Activated CD8-positive, alpha-beta T cell treated with anti-CD3 and anti-CD28 coated beads, Interleukin-2, amount 10 ng/mL, durations not matched to agents 7 days and 5 days (primary cell): ENCODE measurements around the gene ESRRA. TPM values are rescaled to one million over a fixed set of nuclear protein-coding genes. Genes with fewer than 3 reads are reported as not detected.

Source experiments
- ATAC-seq: fragments of 150-1000 bp; cut with Tn5 transposase; one replicate; pipeline ENCODE4 v1.10.0; 2021; ENCODE audit warnings: moderate library complexity
- CTCF ChIA-PET: fragments of 350-600 bp; sonication (Branson Sonifier 250); formaldehyde crosslinking; loops from one replicate; lab custom pipeline; 2021; ENCODE audit warnings: antibody characterized with exemption; lab: Charles Lee
- POLR2A ChIA-PET: fragments of 350-600 bp; sonication (Branson Sonifier 250); formaldehyde crosslinking; loops from one replicate; lab custom pipeline; 2021; ENCODE audit warnings: antibody characterized with exemption; lab: Charles Lee
- DNase-seq: peaks from one replicate; pipeline ENCODE4 v3.0.0-alpha.2; 2020
- H3K27ac Mint-ChIP-seq: one replicate; pipeline ENCODE4 v1.8.0; 2021; ENCODE audit warnings: mild to moderate bottlenecking, mixed read lengths
- H3K27me3 Mint-ChIP-seq: one replicate; pipeline ENCODE4 v1.8.0; 2021; ENCODE audit warnings: low read depth, mixed read lengths
- H3K36me3 Mint-ChIP-seq: one replicate; pipeline ENCODE4 v1.8.0; 2021; ENCODE audit warnings: low read depth, mixed read lengths
- H3K4me1 Mint-ChIP-seq: one replicate; pipeline ENCODE4 v1.8.0; 2021; ENCODE audit warnings: low read depth, mixed read lengths
- H3K4me3 Mint-ChIP-seq: one replicate; pipeline ENCODE4 v1.8.0; 2021; ENCODE audit warnings: mild to moderate bottlenecking, mixed read lengths
- H3K9me3 Mint-ChIP-seq: one replicate; pipeline ENCODE4 v1.8.0; 2022; ENCODE audit warnings: mixed read lengths; ENCODE audit not compliant: insufficient read depth
- total RNA-seq, 2 experiments: library from RNA; stranded (reverse); gene quantifications; one replicate each; pipeline ENCODE4 v1.2.3, GENCODE V29; 2021

Gene ESRRA
- total RNA-seq, 2 experiments from 2014 or later: 42.7 to 43.2 TPM

DNA sequence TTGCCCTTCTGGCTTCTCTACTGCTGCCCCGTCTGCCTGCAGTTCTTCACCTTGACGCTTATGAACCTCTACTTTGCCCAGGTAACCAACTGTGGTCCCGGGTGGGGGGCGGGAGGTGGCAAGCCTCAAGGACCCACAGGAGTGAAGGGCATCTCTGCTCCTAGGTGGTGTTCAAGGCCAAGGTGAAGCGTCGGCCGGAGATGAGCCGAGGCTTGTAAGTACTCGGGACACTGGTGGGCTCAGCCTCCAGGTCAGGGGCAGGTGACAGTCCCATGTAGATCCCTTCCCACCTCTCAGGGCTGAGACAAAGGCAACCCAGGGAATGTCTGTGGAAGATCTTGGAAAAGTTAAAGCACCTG is 18.5 kb upstream of the ESRRA start:
- no peak for DNase-seq
- no peak for ATAC-seq
- ChIA-PET CTCF (interaction anchor here (4.2 to 8.6 kb wide), 2 partner anchors 16 to 82 kb away, joined by 23 to 118 read pairs; partner anchors contain the start of genes CATSPERZ, ESRRA and FERMT3), POLR2A (interaction anchor here (0.9 to 7.8 kb wide), 2 partner anchors 17 to 30 kb away, joined by 3 to 79 read pairs; partner anchors contain the start of gene TRMT112)
- H3K27ac Mint-ChIP-seq: peak overlapping the region; percentile 78
- peak overlapping the region; percentile 75 for H3K4me3 Mint-ChIP-seq
- no peaks in the 10 kb centered on the region for H3K9me3 Mint-ChIP-seq
- peaks cover 26% of the 10 kb centered on the region for H3K4me1 Mint-ChIP-seq
- H3K36me3 Mint-ChIP-seq: peaks cover 9% of the 10 kb centered on the region
- peaks cover 12% of the 10 kb centered on the region for H3K27me3 Mint-ChIP-seq

- no peak for DNase-seq
- Mint-ChIP-seq H3K9me3 (no peaks in the 10 kb centered on the region), H3K27ac (no peak overlapping the region), H3K27me3 (peaks cover 17% of the 10 kb centered on the region), H3K4me3 (no peak overlapping the region), H3K4me1 (peaks cover 28% of the 10 kb centered on the region), H3K36me3 (peaks cover 5% of the 10 kb centered on the region)
- ChIA-PET POLR2A (no interaction called here), CTCF (interaction anchor here (1.1 to 8.6 kb wide), 3 partner anchors 15 to 83 kb away, joined by 3 to 118 read pairs (median 23); partner anchors contain the start of genes CATSPERZ, ESRRA and FERMT3)
- ATAC-seq: no peak
Measured at GRCh38 chr11:64287676-64288352, 17.5 kb upstream of the ESRRA start.

DNA sequence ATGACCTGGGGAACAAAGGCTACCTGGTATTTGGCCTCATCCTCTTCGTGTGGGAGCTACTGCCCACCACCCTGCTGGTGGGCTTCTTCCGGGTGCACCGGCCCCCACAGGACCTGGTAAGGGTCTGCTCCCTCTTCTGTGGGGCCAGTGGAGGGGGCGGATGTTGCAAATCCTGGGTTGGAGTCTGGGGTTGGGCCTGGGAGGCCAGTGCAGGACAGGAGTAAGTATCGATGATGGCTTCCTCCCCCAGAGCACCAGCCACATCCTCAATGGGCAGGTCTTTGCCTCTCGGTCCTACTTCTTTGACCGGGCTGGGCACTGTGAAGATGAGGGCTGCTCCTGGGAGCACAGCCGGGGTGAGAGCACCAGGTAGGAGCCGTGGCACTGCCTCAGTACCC is 17.0 kb upstream of the ESRRA start:
- no peak overlapping the region for H3K4me3 Mint-ChIP-seq
- H3K4me1 Mint-ChIP-seq: peaks cover 28% of the 10 kb centered on the region
- H3K36me3 Mint-ChIP-seq: peaks cover 2% of the 10 kb centered on the region
- no peak for ATAC-seq
- ChIA-PET POLR2A (no interaction called here), CTCF (interaction anchor here (1.1 to 8.6 kb wide), 2 partner anchors 14 to 54 kb away, joined by 3 to 118 read pairs; partner anchors contain the start of genes CATSPERZ and ESRRA)
- H3K9me3 Mint-ChIP-seq: no peaks in the 10 kb centered on the region
- H3K27ac Mint-ChIP-seq: no peak overlapping the region
- DNase-seq: no peak
- H3K27me3 Mint-ChIP-seq: peaks cover 22% of the 10 kb centered on the region

DNA sequence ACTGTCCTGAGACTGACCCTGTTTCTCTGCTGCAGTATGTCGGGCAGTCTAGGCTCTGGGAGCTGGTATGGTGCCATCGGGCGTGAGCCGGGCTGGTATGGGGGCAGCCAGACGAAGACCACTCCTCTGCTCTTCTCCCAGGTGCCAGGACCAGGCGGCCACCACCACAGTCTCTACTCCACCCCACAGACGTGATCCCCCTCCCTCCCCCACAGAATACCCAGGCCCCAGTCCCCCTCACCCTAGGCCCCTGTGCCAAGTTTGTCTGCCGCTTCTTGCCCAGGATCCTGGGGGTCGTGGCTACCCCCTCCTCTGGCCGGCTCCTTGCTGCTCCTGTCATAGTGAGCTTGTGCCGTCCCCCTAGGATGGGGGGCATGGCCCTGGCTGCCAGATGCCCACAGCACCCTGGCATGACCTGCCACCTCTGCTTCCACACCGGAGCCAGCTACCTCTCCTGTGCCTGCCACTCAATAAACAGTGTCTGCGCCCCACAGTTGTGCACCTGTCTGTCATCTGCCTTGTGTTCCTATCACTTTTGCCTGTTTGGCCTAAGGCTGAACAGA is 16.2 kb upstream of the ESRRA start:
- ChIA-PET POLR2A (interaction anchor here (1.2 kb wide), 1 partner anchor 1503 kb away, joined by 3 read pairs; no protein-coding TSS in a partner anchor), CTCF (interaction anchor here (1.1 to 8.6 kb wide), 3 partner anchors 14 to 85 kb away, joined by 3 to 118 read pairs (median 7); partner anchors contain the start of genes CATSPERZ and ESRRA)
- Mint-ChIP-seq H3K27me3 (peaks cover 30% of the 10 kb centered on the region), H3K4me3 (no peak overlapping the region), H3K9me3 (no peaks in the 10 kb centered on the region), H3K4me1 (peaks cover 24% of the 10 kb centered on the region), H3K27ac (no peak overlapping the region), H3K36me3 (peaks cover 2% of the 10 kb centered on the region)
- no peak for ATAC-seq
- no peak for DNase-seq

DNA sequence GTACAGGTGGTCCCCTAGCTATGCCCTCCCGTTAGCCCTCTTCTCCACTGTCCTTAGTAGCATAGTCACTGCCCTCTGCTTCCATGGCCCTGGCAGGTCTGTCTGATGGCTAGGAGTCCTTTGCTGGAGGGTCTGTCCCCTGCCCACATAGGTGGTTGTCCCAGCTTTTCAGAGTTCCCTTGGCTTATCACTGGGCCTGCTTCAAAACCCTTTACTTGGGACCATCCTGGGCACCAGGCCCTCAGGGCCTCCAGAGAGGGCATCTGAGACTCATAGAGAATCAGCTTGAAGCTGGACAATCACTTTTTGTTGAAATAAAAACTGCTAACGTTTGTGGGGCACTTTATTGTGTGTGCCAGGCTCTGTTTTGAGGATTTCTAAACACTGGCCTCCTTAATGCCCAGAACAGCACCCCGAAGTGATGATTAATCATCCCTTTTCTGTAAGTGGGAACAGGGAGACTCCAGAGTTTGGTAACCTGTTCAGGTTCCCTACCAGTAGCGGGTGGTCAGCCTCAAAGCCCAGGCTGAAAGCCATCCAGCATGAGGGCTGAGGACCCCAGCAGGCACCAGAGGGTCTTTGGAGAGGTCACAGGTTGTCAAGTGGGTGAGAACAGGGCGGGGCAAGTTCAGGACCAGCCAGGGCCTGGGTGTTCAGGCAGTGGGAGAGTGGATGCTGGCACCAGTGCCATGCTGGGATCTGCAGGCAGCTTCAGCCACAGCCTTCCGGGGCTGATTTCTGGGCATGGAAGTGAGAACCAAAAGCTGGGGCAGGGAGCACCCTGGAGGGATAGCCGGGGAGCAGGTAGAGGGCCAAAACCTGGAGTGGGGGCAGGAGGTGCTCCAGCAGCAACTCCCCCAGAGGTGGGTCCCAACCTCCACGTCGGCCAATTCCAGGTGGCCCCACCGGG is 14.7 kb upstream of the ESRRA start:
- no peak overlapping the region for H3K4me3 Mint-ChIP-seq
- no peak for DNase-seq
- ATAC-seq: no peak
- peaks cover 2% of the 10 kb centered on the region for H3K36me3 Mint-ChIP-seq
- CTCF ChIA-PET: interaction anchor here (1.4 to 8.6 kb wide), 2 partner anchors 12 to 86 kb away, joined by 7 to 118 read pairs; partner anchors contain the start of genes CATSPERZ and ESRRA
- POLR2A ChIA-PET: interaction anchor here (0.6 to 1.2 kb wide), 2 partner anchors 14 to 1504 kb away, joined by 3 read pairs; no protein-coding TSS in a partner anchor
- H3K4me1 Mint-ChIP-seq: peaks cover 22% of the 10 kb centered on the region
- peaks cover 41% of the 10 kb centered on the region for H3K27me3 Mint-ChIP-seq
- no peaks in the 10 kb centered on the region for H3K9me3 Mint-ChIP-seq
- H3K27ac Mint-ChIP-seq: no peak overlapping the region

DNA sequence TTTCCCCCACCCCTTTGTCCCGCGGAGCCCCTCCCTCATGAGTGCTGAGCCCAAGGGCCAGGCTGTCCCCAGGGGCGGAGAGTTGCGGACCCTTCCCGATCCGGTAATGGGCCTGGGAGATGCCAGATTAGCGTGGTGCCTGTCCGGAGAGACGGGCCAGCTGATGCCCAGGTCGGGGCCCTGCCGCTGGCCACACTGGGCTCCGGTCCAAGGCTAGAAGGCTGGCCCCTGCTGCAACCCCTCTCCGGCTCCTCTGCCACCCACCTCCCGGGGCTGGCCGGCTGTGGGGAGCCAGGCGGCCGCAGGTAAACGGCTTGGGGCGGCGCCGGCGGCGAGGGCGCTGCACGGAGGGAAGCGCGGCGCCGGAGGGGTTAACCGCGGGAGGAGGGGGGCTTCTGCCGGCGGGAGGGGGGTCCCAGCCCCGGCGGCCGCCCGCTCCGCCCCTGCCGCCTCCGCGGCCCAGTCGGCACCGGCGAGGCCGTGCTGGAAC is 14.0 kb upstream of the ESRRA start, which contains the start of gene KCNK4:
TSS of gene KCNK4 (plus strand) at position 41 of the 490 bp plus-strand sequence. CDS start 1,717 bp downstream, outside the sequence.
- Mint-ChIP-seq H3K36me3 (peaks cover 2% of the 10 kb centered on the region), H3K9me3 (no peaks in the 10 kb centered on the region), H3K4me1 (peaks cover 20% of the 10 kb centered on the region), H3K4me3 (no peak within 1 kb of the TSS), H3K27ac (no peak within 1 kb of the TSS), H3K27me3 (peaks cover 48% of the 10 kb centered on the region)
- no peak for ATAC-seq
- CTCF ChIA-PET: no interaction called here
- no peak for DNase-seq
- POLR2A ChIA-PET: no interaction called here

DNA sequence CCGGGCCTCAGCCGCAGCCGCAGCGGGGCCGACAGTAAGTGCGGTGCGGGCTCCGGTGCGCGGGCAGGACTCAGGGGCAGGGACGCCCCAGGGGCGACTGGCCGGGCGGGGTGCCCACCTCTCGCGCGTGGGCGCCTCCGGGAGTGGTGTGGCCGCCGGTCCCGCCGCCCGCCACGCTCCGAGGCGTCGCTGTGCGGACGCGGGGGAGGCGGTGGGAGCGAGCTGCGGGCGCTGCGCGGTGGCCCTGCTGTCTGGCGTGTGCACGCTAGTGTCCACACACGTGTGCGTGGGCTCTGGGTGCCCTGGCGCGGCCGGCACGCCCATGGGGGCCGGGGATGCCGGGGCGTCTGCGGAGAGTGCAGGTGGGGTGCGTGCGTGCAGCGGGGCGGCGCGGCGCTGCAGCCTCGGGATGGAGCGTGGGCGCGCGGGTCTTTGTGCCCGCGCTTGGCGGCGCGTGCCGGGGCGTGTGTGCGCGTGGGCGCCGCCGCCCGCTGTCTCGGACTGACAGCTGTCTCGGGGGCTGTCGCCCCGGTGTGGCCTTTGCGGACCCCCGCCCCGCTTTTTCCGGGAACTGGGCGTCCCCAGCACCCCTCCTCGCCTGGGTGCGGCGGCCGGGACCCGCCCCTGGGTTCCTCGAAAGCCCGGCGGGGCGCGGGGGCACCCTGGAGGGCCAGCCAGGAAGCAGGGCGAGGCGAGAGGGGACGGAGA is 13.4 kb upstream of the ESRRA start:
- DNase-seq (no peak), ATAC-seq (peak; percentile 57)
- ChIA-PET CTCF (no interaction called here), POLR2A (interaction anchor here (0.9 to 1.3 kb wide), 4 partner anchors 20 to 106 kb away, joined by 3 read pairs; partner anchors contain the start of genes FERMT3 and STIP1)
- peaks cover 14% of the 10 kb centered on the region for H3K4me1 Mint-ChIP-seq
- H3K27me3 Mint-ChIP-seq: peaks cover 54% of the 10 kb centered on the region
- H3K4me3 Mint-ChIP-seq: no peak overlapping the region
- peaks cover 2% of the 10 kb centered on the region for H3K36me3 Mint-ChIP-seq
- no peak overlapping the region for H3K27ac Mint-ChIP-seq
- H3K9me3 Mint-ChIP-seq: no peaks in the 10 kb centered on the region

- ATAC-seq: peak; percentile 6
- H3K9me3 Mint-ChIP-seq: no peaks in the 10 kb centered on the region
- POLR2A ChIA-PET: interaction anchor here (0.8 to 1.3 kb wide), 5 partner anchors 11 to 107 kb away, joined by 3 to 4 read pairs (median 3); partner anchors contain the start of genes FERMT3 and STIP1
Measured at GRCh38 chr11:64292460-64293254, 12.7 kb upstream of the ESRRA start.

DNA sequence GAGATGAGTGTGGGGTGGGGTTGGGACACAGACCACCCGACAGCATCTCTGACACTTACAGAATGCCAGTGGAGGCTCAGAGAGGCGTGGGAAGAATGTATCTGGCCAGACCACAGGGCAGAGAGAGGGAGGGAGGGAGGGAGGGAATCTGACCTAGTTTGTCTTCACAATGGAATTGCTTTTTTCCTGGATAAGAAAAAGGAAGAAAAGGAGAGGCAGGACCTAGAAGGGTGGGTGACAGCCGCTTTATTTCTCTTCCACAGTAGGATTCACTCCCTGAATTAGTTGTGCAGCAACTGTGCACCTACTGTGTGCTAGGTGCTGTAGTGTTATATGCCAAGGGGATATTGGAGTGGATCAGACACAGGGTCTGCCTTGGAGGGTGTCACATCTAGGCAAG is 10.6 kb upstream of the ESRRA start:
- ATAC-seq (no peak), DNase-seq (no peak)
- peaks cover 22% of the 10 kb centered on the region for H3K4me1 Mint-ChIP-seq
- H3K9me3 Mint-ChIP-seq: no peaks in the 10 kb centered on the region
- H3K4me3 Mint-ChIP-seq: no peak overlapping the region
- POLR2A ChIA-PET: interaction anchor here (0.6 to 0.7 kb wide), 2 partner anchors 50 to 65 kb away, joined by 3 to 8 read pairs; no protein-coding TSS in a partner anchor
- H3K27ac Mint-ChIP-seq: no peak overlapping the region
- peaks cover 81% of the 10 kb centered on the region for H3K27me3 Mint-ChIP-seq
- CTCF ChIA-PET: interaction anchor here (4.1 kb wide), 1 partner anchor 9 kb away, joined by 21 read pairs; the partner anchor contains the start of gene ESRRA
- peaks cover 2% of the 10 kb centered on the region for H3K36me3 Mint-ChIP-seq

More at GRCh38 chr11:64292460-64293254, 12.7 kb upstream of the ESRRA start:
- CTCF ChIA-PET: interaction anchor here (4.1 kb wide), 1 partner anchor 11 kb away, joined by 21 read pairs; the partner anchor contains the start of gene ESRRA
- Mint-ChIP-seq H3K4me1 (peaks cover 17% of the 10 kb centered on the region), H3K4me3 (no peak overlapping the region), H3K27me3 (peaks cover 62% of the 10 kb centered on the region), H3K27ac (no peak overlapping the region), H3K36me3 (peaks cover 2% of the 10 kb centered on the region)
- DNase-seq: no peak

DNA sequence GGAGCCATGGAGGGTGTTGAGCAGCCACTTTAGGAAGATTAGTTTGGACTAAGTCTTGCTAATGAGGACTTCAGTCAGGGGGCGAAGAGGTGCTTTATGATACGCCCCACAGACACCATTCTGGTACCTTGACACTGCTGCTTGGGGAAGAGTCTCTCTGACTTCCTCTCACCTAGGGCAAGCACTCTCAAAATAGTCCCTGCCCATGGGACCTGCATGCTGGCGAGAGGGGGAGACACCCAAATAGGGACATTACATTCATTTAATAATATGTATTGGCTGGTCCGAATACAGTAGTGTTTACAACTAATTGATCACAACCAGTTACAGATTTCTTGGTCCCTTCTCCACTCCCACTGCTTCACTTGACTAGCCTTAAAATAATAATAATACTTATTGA is 9.6 kb upstream of the ESRRA start:
- DNase-seq: no peak
- Mint-ChIP-seq H3K9me3 (no peaks in the 10 kb centered on the region), H3K4me1 (peaks cover 25% of the 10 kb centered on the region), H3K27me3 (peaks cover 83% of the 10 kb centered on the region), H3K36me3 (peaks cover under 1% of the 10 kb centered on the region), H3K27ac (no peak overlapping the region), H3K4me3 (no peak overlapping the region)
- ChIA-PET CTCF (interaction anchor here (1.2 to 4.1 kb wide), 3 partner anchors 8 to 150 kb away, joined by 3 to 21 read pairs (median 3); partner anchors contain the start of gene ESRRA), POLR2A (no interaction called here)
- no peak for ATAC-seq
